Stimulated activated CD4-positive, alpha-beta T cell treated with anti-CD3 and anti-CD28 coated beads, TNF-alpha, amount 100 ng/mL, for 24 hours (primary cell): ENCODE measurements around the gene FZD7.
A peak's percentile ranks its signal among the peaks of the same experiment; 100 is the strongest.

Source experiments
- DNase-seq, 3 experiments: peaks; one replicate each; pipeline ENCODE4 v3.0.0-alpha.2; 2020; ENCODE audit warnings: low read depth in 3 of 3

The FZD7 gene

DNA sequence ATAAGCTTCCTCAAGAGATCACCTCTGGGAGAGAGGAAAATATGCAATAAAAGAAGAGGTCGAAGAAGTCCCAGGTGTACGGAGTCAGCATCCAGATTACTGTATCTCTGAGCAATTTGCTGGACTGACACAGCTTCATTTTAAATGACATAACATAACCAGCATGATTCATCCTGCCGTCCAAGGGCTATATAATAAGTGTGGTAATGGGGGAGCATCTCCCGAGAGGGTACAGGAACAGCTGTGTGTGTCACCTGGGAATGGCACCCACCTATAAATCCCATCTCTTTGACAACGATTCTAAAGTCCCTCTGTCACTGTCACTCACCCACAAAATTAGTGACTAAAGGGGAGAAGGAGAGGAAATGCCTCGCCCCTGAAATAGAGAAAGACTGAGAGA, 19.3 kb upstream of the FZD7 start:
- DNase-seq: no peak

DNA sequence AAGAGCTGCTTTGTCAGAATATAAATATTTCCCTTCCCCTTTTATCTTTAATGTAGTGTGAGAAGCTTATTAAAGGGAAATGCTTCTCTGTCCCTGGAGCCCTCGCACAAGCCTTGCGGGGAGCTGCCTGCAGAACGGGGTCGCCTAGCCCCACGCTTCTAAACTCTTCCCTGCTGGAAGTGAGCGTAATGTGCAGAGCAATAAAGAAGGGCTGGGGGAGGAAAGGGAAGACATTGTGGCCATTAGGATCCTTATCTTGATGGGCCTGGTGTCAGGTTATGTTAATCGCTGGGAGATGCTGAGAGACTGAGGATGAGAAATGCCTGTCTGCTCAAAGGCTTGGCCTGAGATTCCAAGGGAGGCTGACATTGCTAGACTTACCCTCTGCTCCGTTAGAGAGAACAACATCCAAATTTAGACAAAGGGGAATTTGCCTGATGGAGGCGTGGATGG, 18.9 kb upstream of the FZD7 start:
- no peak for DNase-seq

DNA sequence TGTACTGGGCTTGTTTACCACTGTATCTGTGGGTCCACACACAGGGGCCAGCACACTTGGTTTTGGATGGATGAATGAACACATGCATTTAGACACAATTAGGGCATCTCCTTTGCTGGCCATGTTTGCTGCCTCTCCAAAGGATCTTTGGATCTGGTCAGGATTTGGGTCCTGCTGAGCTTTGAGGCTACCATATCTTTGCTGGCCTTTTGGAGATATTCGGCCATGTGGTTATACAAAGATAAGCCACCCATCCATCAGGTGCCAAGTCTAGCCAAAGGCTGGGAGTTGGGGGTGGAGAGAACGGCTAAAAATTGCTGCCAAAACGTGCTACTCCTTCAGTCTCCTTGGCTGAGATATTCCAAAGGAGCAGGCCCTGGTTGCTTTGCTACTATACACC, 18.2 kb upstream of the FZD7 start:
- no peak for DNase-seq

DNA sequence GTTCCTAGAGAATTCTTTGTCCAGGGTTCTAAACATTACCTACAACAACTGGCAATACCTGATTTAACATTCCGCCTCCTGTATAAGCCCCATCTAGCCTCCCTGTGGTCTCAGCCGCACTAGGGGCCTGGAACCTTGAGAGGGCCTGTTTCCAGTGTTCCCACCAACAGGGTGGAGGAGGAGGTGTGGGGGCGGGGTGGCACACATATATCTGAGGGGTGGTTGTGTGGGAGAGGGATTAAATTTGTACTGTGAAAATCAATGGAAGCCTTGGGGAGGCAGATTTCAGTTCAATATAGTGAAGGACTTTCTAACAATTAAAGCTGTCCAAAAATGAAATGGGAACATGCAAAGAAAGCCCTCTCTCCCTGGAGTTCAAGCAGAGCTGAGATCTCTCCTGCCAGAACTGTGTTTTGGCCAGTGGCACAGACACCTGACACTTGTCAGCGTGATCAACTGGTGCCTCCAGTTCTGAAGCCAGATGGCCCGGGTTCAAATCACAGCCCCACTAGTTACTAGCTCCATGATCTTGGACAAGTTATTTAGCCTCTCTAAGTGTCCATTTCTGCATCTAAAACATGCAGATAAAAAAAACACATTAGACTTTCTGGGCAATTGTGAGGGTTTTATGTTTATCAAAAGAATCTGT, 17.0 kb upstream of the FZD7 start:
- no peak for DNase-seq

DNA sequence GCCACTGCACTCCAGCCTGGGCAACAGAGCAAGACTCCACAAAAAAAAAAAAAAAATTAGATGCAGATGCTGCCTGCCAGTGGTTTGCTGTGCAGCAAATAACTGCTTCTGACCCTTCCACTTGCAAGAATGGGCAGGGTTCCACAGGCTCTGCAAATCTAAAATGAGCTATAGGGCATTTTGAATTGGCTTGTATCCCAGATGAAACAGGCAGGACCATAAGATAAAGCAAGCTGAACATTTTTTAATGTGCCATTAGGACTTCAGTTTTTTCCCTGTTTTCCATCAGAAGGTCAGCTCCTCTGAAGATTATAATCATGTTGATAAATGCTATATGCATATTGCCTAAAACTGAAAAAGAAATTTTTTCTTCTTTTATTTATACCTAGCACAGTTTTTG, 15.7 kb upstream of the FZD7 start:
- no peak for DNase-seq

DNA sequence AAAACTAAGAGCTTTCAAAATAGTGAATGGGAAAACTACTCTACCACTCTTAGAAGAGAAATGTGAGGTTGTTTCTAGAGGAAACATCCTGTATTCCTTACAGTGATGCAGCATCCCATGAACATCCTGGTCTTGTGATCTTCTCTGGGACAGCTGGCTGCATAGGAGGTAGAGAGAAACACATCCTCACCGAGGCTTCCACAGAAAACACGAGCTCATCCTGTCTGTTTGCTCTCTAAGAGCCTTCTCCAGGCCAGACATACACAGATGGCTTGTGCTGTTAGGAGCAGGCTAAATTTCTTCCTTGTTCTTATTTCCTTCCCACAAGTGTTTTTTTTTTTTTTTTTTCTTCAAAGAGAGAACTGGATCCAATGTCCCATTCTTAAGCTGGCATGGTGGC, 14.7 kb upstream of the FZD7 start:
- DNase-seq: no peak

DNA sequence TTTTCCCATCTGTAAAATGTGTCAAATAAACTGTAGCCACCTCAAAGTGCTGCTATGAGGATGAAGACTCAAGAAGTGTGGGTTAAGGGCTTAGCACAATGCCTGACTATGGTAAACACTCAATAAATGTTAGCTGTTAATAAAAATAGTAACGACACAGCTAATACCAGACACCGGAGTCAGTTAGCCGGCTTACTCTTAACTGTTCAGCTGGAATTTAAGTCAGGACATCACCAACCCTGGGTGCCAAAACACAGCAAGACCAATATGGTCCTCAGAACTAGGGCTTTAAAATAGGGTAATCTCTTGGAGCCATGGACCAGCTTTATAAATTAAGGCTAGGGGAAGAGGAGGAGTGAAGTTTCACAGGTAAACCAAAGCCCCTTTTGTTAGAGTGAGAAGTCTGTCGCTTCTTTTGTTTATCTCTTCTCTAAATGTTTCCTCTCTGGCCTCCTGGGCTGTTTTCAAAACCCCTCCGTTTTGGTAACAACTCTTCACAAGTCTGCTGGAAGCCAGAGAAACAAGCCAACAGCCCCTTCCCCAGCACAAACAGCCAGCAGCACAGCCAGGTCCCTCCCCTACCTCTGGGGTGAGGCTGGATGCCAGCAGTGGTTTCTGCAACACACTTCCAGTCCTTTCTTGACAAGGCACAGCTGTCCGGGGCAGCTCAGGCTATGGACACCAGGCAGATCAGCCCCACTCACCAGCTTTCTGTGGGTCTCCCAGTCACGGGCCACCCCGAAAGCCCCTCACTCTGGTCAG, 13.8 kb upstream of the FZD7 start:
- DNase-seq: no peak

DNA sequence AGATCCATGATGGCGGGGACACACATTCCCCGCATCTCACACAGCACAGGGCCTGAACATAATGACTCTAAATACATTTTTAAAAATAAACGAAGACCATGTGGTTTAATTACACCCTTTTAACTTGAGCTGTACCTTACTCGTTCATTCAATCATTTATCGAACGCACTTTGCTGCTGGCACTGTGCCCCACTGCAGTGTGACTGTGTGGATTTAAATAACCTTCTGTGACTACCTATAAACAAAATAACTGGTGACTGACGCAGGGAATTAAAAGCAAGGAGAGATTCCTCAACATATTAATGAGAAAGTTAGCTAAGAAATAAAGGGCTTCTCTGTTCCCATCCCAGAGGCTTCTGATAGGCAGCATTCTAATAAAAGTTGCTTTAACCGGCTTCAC, 10.9 kb upstream of the FZD7 start:
- no peak for DNase-seq

DNA sequence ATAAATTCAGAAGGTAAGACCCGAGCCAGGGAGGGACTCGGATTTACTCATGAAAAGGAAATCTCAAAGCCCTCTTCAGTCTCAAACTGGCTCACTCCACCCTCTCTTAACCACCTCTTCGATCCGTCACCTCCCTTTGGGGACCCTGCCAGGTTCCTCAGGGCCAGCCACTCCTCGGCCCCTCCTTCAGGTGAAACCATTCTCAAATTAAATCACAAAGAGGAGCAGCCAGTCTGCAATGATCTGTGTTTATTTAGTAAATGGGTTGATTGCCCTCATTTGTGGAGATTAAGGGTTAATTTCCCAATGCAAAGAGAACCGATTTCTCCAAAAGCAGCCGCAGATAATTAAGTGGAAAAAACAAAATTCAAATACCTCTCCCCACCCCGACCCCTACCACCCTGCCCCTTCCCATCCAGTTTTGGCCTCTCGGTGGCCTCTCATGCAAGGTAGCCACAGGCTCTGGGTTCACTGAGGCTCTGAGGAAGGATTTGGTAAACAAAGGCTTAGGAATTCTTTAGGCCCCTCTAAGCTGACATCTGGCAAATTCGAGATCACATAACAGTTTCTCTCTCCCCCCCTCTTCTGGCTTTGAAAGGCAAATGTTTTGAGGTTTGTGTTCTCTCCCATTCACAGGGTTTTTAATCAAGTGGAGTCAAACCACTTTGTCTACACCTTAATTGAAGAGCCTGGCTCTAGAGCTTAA, 10.3 kb upstream of the FZD7 start:
- DNase-seq: no peak

DNA sequence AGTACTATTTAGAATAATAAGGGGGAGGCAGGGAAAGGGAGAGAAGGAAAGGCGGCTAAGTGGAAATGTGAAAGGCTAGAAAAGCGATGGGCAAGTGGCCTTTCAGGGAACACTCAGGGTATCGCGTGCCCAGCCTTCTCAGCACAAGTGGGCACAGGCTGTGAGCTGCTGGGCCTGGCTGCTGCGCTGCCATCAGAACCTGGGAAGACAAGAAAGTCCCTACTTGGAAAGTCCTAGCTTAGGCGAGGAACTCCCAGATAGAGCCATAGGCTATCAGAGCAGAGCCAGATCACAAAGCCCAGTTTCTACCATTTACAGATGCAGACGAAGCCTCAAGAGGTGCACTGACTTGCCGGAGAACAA, 9.8 kb upstream of the FZD7 start:
- DNase-seq: no peak

DNA sequence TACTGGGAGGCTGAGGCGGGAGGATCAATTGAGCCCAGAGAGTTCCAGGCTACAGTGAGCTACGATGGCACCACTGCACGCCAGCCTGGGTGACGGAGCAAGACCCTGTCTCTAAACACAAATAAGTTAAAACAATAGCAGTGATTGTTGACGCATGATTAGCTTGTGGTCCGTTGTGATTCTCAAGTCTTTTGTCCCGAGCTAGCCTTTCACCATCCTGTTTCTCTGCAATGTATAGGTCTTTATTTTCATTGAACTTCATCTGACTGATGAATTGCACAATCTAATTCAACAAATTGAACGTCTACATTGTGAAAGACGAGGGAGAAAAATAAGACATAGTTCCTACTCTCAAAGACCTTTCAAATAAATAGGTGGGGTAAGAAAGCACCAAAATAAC, 8.8 kb upstream of the FZD7 start:
- DNase-seq: no peak

DNA sequence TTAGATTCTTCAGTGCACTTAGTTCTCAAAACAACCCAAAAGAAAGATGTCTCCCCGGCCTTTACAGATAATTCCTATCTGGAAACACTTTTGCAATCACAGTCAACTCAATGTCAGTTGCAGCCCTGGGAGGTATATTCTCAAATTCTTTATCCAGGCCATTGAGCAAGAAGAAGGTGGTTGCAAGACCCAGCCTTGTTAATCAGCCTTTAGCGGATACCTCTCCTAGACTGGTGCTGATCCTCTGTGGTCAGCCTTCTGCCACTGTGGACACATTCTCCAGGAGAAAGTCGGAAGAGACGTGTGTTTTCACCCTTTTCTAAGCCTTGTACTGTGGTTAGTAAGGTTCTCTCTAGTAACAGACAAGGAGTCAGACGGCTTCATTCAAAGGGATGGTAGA, 7.8 kb upstream of the FZD7 start:
- no peak for DNase-seq

DNA sequence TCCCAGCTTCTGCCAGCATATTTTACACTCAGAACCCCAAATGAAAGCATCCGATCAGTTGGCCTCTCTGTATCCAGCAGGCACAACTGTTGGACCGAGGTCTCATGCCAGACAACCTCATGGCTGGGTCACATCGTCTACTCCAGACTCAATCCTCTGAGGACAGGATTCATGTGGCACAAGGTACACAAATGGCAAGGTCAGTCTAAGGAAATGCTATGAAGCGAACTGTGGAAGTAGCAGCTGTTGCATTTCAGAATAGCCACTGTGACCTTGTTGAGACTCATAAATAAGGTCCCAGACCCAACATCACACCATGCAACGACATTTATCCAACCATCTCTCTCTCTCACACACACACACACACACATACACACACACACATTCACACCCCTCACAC, 7.1 kb upstream of the FZD7 start:
- DNase-seq: no peak

DNA sequence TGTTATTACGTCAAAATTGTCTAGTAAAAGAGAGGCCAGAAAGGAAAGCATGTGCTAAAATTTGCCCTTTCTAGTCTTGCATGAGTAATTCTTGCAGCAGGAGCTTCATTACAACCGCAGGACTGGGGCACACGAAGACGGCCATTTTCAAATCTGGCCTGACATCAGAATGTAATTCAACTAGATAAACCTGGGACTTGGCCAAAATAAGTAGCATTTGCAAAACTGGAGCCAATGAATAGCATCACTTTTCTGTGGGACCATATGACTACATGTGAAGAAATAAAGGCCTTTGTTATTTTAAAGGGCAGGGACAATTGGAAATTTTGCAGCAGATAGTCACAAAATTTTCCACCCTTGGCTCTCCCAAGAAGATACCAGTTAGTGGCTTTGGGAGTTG, 3.0 kb upstream of the FZD7 start:
- no peak for DNase-seq

DNA sequence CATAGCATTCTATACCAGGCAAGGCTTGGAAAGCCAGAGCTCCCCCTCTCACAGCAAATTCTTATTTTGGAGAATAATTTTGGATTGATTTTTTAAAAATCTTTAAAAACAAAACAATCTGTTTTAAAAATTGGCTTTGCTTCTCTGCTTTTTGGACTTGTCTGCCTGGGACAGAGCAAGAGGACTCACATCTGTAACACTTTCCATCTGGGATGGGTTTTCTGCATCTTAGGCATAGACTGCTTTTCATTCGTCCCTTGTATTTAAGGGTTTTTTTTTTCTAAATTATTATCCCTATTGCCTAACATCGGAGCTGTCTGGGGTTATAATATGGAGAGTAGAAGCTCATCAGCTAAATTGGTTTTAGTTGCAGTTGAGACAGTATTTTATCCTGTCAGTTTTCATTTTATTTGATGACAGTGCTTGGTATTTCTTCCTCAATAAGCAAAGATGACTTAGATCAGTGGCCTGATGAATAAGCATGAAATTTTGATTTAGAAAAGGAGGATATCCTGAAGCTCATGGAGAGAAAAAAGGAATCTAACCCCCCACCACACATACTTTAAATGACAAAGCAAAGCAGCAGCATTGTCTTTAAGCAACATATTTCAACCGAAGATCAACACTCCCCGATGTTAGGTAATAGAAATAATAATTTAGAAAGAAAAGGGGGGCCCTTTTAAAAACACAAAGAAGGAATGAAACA, 2.3 kb upstream of the FZD7 start:
- DNase-seq: no peak

DNA sequence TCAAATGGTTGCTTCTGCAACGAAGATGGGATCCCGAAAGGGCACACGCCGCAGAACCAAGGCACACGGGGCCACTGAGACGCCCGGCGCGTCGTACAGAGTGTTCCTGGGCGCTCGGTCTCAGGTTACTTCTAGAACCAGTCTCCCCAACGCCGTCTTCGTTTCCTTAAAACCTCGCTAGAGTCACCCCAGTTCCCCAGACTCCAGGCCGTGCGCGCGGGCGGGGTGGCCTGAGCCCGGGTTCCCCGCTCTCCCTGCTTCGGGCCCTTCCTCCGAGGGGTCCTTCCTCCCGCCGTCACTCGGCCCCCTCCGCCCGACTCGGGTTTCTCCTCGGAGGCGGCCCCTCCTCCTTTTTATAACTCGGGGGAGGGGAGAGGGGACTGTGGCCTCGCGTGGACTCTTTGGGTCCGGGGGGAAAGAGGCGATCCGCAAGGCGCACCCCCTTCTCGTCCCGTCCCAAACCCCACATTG, 774 bp upstream of the FZD7 start:
- peak in 1 of 3 experiments; percentile 13 for DNase-seq

DNA sequence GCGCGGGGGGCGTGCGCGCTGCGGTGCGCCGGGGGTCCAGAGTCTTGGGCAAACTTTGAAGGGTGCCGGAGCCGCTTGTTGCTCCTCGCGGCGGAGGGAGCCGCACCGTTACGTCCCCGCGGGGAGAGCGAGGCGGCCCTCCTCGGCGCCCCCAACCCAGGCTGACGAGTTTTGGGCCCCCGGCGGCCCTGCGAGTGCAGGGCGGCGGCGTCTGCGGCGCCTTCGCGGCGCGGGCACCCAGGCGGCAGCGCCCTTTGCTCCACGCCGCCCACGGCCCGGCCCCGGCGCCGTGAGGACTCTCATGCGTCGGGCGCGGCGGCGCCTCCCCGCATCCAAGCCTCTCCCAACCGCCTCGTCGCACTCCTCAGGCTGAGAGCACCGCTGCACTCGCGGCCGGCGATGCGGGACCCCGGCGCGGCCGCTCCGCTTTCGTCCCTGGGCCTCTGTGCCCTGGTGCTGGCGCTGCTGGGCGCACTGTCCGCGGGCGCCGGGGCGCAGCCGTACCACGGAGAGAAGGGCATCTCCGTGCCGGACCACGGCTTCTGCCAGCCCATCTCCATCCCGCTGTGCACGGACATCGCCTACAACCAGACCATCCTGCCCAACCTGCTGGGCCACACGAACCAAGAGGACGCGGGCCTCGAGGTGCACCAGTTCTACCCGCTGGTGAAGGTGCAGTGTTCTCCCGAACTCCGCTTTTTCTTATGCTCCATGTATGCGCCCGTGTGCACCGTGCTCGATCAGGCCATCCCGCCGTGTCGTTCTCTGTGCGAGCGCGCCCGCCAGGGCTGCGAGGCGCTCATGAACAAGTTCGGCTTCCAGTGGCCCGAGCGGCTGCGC, 814 bp downstream of the FZD7 start:
- peak in 1 of 3 experiments; percentile 21 for DNase-seq

DNA sequence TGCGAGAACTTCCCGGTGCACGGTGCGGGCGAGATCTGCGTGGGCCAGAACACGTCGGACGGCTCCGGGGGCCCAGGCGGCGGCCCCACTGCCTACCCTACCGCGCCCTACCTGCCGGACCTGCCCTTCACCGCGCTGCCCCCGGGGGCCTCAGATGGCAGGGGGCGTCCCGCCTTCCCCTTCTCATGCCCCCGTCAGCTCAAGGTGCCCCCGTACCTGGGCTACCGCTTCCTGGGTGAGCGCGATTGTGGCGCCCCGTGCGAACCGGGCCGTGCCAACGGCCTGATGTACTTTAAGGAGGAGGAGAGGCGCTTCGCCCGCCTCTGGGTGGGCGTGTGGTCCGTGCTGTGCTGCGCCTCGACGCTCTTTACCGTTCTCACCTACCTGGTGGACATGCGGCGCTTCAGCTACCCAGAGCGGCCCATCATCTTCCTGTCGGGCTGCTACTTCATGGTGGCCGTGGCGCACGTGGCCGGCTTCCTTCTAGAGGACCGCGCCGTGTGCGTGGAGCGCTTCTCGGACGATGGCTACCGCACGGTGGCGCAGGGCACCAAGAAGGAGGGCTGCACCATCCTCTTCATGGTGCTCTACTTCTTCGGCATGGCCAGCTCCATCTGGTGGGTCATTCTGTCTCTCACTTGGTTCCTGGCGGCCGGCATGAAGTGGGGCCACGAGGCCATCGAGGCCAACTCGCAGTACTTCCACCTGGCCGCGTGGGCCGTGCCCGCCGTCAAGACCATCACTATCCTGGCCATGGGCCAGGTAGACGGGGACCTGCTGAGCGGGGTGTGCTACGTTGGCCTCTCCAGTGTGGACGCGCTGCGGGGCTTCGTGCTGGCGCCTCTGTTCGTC, 1.7 kb downstream of the FZD7 start:
- DNase-seq: peak in 1 of 3 experiments; percentile 25

DNA sequence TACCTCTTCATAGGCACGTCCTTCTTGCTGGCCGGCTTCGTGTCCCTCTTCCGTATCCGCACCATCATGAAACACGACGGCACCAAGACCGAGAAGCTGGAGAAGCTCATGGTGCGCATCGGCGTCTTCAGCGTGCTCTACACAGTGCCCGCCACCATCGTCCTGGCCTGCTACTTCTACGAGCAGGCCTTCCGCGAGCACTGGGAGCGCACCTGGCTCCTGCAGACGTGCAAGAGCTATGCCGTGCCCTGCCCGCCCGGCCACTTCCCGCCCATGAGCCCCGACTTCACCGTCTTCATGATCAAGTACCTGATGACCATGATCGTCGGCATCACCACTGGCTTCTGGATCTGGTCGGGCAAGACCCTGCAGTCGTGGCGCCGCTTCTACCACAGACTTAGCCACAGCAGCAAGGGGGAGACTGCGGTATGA, 2.3 kb downstream of the FZD7 start:
- no peak for DNase-seq

DNA sequence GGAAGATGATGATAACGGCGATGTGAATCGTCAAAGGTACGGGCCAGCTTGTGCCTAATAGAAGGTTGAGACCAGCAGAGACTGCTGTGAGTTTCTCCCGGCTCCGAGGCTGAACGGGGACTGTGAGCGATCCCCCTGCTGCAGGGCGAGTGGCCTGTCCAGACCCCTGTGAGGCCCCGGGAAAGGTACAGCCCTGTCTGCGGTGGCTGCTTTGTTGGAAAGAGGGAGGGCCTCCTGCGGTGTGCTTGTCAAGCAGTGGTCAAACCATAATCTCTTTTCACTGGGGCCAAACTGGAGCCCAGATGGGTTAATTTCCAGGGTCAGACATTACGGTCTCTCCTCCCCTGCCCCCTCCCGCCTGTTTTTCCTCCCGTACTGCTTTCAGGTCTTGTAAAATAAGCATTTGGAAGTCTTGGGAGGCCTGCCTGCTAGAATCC, 3.0 kb downstream of the FZD7 start:
- no peak for DNase-seq
